Trophoblast cell (in vitro differentiated cells and primary cell): ENCODE data around the gene SERPINB6.
A peak's percentile ranks its signal among the peaks of the same experiment; 100 is the strongest.

ENCODE experiments used
- DNase-seq, 2 donors: peaks; one replicate each; pipeline ENCODE4 v3.0.0-alpha.2; 2016
- H2AFZ ChIP-seq: 2 replicates; pipeline ENCODE4 v1.6.1; 2013; ENCODE audit warnings: low read length, moderate library complexity, mild to moderate bottlenecking; ENCODE audit not compliant: insufficient read depth, poor library complexity
- H2AK5ac ChIP-seq: 2 replicates; pipeline ENCODE4 v1.6.1; 2013; ENCODE audit warnings: mild to moderate bottlenecking, low read length
- H2BK120ac ChIP-seq: 2 replicates; pipeline ENCODE4 v1.6.1; 2013; ENCODE audit warnings: low read length, mild to moderate bottlenecking, moderate library complexity; ENCODE audit not compliant: insufficient read depth, poor library complexity
- H2BK12ac ChIP-seq: 2 replicates; pipeline ENCODE4 v1.6.1; 2013; ENCODE audit warnings: mild to moderate bottlenecking, low read length, moderate library complexity
- H2BK5ac ChIP-seq: 2 replicates; pipeline ENCODE4 v1.6.1; 2013; ENCODE audit warnings: low read length, low read depth, moderate library complexity, mild to moderate bottlenecking; ENCODE audit not compliant: poor library complexity
- H3K14ac ChIP-seq: 2 replicates; pipeline ENCODE4 v1.6.1; 2013; ENCODE audit warnings: mild to moderate bottlenecking, low read length
- H3K18ac ChIP-seq: 2 replicates; pipeline ENCODE4 v1.6.1; 2013; ENCODE audit warnings: mild to moderate bottlenecking, low read length
- H3K23ac ChIP-seq: 2 replicates; pipeline ENCODE4 v1.6.1; 2013; ENCODE audit warnings: low read length
- H3K27ac ChIP-seq: 2 replicates; pipeline ENCODE4 v1.5.1; 2013; ENCODE audit warnings: low read depth, mild to moderate bottlenecking, inconsistent platforms, low read length, moderate library complexity
- H3K27me3 ChIP-seq: 2 replicates; pipeline ENCODE4 v1.6.1; 2013; ENCODE audit warnings: inconsistent platforms, mild to moderate bottlenecking, low read length, moderate library complexity; ENCODE audit not compliant: insufficient read depth
- H3K36me3 ChIP-seq, 2 experiments: 1 replicate in 1 of 2; 2 replicates in 1 of 2; pipeline ENCODE4 v1.6.1; 2013; ENCODE audit warnings: low read length in 2 of 2, mild to moderate bottlenecking in 2 of 2, moderate library complexity in 1 of 2; ENCODE audit not compliant: insufficient read depth in 2 of 2, control insufficient read depth in 1 of 2
- H3K4ac ChIP-seq: 2 replicates; pipeline ENCODE4 v1.6.1; 2013; ENCODE audit warnings: low read depth, mild to moderate bottlenecking, low read length, moderate library complexity
- H3K4me1 ChIP-seq, 2 experiments: 1 replicate in 1 of 2; 2 replicates in 1 of 2; pipeline ENCODE4 v1.6.1; 2013; ENCODE audit warnings: low read length in 2 of 2, mild to moderate bottlenecking in 2 of 2, moderate library complexity in 1 of 2; ENCODE audit not compliant: insufficient read depth in 2 of 2, control insufficient read depth in 1 of 2
- H3K4me2 ChIP-seq: 2 replicates; pipeline ENCODE4 v1.6.1; 2013; ENCODE audit warnings: inconsistent platforms, mild to moderate bottlenecking, low read length, moderate library complexity
- H3K4me3 ChIP-seq: 2 replicates; pipeline ENCODE4 v1.5.1; 2013; ENCODE audit warnings: mild to moderate bottlenecking, low read depth, low read length, inconsistent platforms
- H3K79me1 ChIP-seq: one replicate; pipeline ENCODE4 v1.6.1; 2013; ENCODE audit warnings: low read length
- H3K79me2 ChIP-seq: 2 replicates; pipeline ENCODE4 v1.6.1; 2013; ENCODE audit warnings: low read length, mild to moderate bottlenecking; ENCODE audit not compliant: control insufficient read depth, insufficient read depth, poor library complexity
- H3K9ac ChIP-seq: 2 replicates; pipeline ENCODE4 v1.6.1; 2013; ENCODE audit warnings: mild to moderate bottlenecking, low read length
- H3K9me3 ChIP-seq: 2 replicates; pipeline ENCODE4 v1.6.1; 2013; ENCODE audit warnings: low read depth, mild to moderate bottlenecking, control low read depth, inconsistent platforms, low read length; ENCODE audit not compliant: insufficient read depth
- H4K12ac ChIP-seq: 2 replicates; pipeline ENCODE4 v1.6.1; 2013; ENCODE audit warnings: low read depth, mild to moderate bottlenecking, low read length, moderate library complexity
- H4K8ac ChIP-seq: 2 replicates; pipeline ENCODE4 v1.6.1; 2013; ENCODE audit warnings: low read depth, mild to moderate bottlenecking, low read length, moderate library complexity
- H4K91ac ChIP-seq: one replicate; pipeline ENCODE4 v1.6.1; 2013; ENCODE audit warnings: low read depth, mild to moderate bottlenecking, low read length, moderate library complexity
- WGBS: extraction: QIAGEN DNeasy Blood & Tissue Kit; methylation state at CpG from one replicate; pipeline ENCODE4 v1.1.7; 2013; ENCODE audit warnings: missing lambda C conversion rate; ENCODE audit not compliant: insufficient read length, insufficient coverage; ENCODE audit errors: extremely low coverage; 5-methylcytosine and 5-hydroxymethylcytosine counted together

The SERPINB6 gene

DNA sequence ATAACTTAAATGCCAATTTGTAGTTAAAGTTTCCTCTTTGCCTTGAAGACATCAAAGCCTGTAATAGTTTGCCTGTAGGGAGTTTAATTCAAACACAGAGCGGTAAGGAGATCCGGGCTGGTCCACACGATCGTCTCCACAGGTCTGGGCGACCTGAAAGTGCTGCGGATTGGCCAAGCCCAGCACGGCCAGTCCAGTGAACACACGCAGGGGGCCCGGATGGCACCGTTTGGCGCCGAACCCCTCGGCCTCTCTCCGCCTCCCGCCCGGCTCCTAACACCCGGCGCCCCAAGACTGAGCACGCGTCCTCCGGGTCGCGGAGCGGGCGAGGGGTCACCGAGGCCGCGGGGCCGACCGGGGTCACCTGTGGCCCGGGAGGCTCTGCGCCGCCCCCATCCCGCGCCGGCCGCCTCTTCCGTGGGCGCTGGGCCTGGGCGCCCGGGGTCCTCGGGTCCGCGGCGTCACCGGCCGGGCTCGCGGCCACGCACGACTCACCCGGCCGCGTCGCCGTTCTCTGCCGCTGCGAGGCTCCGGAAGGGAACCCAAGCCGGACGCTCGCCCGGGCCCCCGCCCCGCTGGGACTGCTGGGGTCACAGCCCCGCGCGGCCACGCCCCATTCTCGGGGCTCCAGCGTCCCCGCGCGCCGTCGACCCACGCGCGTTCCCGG, 481 bp downstream of the SERPINB6 start:
- Histone ChIP-seq H3K79me2 (peaks cover 6% of the 10 kb centered on the region), H3K27me3 (no peaks in the 10 kb centered on the region), H3K14ac (peak overlapping the region; percentile 88), H2BK120ac (peak overlapping the region; percentile 79), H3K9me3 (no peaks in the 10 kb centered on the region), H3K4me3 (peak overlapping the region; percentile 81), H3K18ac (peak overlapping the region; percentile 87), H3K4ac (peak overlapping the region; percentile 27), H3K4me2 (peak overlapping the region; percentile 73), H2AFZ (peak overlapping the region; percentile 37), H2BK12ac (peak overlapping the region; percentile 6), H3K36me3 (no peaks in the 10 kb centered on the region), H4K12ac (peak overlapping the region; percentile 74), H2AK5ac (no peak overlapping the region), H4K8ac (peak overlapping the region; percentile 94), H4K91ac (peak overlapping the region; percentile 75), H3K27ac (peak overlapping the region; percentile 30), H3K9ac (no peak overlapping the region), H2BK5ac (peak overlapping the region; percentile 50), H3K79me1 (peaks cover 10% of the 10 kb centered on the region), H3K23ac (no peak overlapping the region), H3K4me1 (peaks cover 0 to 4% of the 10 kb centered on the region in 2 experiments)
- no CpG with 5 or more reads among the region's 80 CpGs for WGBS
- peak; percentile 72 to 77 for DNase-seq

DNA sequence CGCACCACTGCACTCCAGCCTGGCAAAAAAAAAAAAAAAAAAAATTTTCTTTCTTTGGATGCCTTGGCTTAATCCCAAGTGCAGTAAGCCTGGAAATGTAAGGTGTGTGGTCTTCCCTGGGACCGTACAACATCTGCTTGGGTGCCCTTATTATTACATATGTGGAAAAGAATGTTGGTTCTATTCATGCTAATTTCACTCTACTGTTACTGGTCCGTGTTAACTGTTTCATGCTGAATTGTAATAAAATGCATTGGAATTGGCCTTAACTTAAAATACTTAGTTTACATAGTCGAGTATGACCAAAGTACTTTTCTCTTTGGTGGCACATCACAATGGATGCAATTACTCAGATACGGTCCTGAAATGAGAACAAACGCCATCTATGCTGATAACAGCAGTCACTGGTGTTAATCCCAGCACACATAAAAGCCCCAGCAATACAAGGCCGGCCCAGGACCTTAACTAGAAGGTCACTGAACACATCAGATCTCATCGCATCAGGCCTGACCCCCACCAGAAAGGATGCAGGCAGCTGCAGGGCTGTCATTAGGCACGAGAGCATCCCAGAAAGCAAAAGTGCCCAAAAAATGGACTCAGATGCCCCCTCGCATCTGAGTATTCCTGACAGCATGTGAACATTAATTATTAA, 1.2 kb downstream of the SERPINB6 start:
- Histone ChIP-seq H3K9ac (no peak overlapping the region), H2BK120ac (no peak overlapping the region), H4K91ac (no peak overlapping the region), H2AK5ac (no peak overlapping the region), H3K36me3 (no peaks in the 10 kb centered on the region), H4K12ac (no peak overlapping the region), H3K14ac (no peak overlapping the region), H3K27me3 (no peaks in the 10 kb centered on the region), H2AFZ (no peak overlapping the region), H4K8ac (no peak overlapping the region), H3K4ac (no peak overlapping the region), H3K79me2 (peaks cover 6% of the 10 kb centered on the region), H3K79me1 (peaks cover 10% of the 10 kb centered on the region), H3K4me1 (peaks cover 0 to 4% of the 10 kb centered on the region in 2 experiments), H3K9me3 (no peaks in the 10 kb centered on the region), H3K4me3 (no peak overlapping the region), H2BK5ac (no peak overlapping the region), H3K27ac (no peak overlapping the region), H3K4me2 (no peak overlapping the region), H3K18ac (no peak overlapping the region), H2BK12ac (no peak overlapping the region), H3K23ac (no peak overlapping the region)
- WGBS = no CpG with 5 or more reads among the region's 10 CpGs
- DNase-seq = peak in 1 of 2 donors; percentile 54

DNA sequence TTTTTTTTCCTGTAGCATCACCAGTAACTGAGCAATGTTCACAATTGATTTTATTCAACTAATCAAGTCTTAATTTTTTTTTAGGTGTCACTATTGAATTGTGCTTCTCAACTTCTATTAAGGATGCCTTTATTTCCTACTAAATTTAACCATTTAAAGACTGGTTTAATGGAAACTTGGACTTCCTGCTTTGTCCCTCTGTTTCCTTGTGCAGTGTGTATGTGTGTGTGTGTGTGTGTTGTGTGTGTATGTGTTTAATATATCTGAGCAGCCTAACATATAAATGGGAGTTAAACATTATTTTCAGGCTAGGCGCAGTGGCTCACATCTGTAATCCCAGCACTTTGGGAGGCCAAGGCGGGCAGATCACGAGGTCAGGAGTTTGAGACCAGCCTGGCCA, 1.8 kb downstream of the SERPINB6 start:
- H3K36me3 ChIP-seq = no peaks in the 10 kb centered on the region
- H3K27ac ChIP-seq = no peak overlapping the region
- H2BK5ac ChIP-seq = no peak overlapping the region
- H3K4me1 ChIP-seq = peaks cover 0 to 4% of the 10 kb centered on the region in 2 experiments
- no peak overlapping the region for H3K9ac ChIP-seq
- DNase-seq = no peak
- H4K12ac ChIP-seq = no peak overlapping the region
- no peak overlapping the region for H3K23ac ChIP-seq
- no peak overlapping the region for H2BK120ac ChIP-seq
- no peaks in the 10 kb centered on the region for H3K27me3 ChIP-seq
- H3K4me3 ChIP-seq = no peak overlapping the region
- peaks cover 10% of the 10 kb centered on the region for H3K79me1 ChIP-seq
- no peak overlapping the region for H3K18ac ChIP-seq
- no peak overlapping the region for H2AFZ ChIP-seq
- H4K8ac ChIP-seq = no peak overlapping the region
- H3K4me2 ChIP-seq = no peak overlapping the region
- no peak overlapping the region for H4K91ac ChIP-seq
- H2AK5ac ChIP-seq = no peak overlapping the region
- WGBS = no CpG with 5 or more reads among the region's 3 CpGs
- no peak overlapping the region for H2BK12ac ChIP-seq
- peaks cover 6% of the 10 kb centered on the region for H3K79me2 ChIP-seq
- H3K9me3 ChIP-seq = no peaks in the 10 kb centered on the region
- H3K4ac ChIP-seq = no peak overlapping the region
- H3K14ac ChIP-seq = no peak overlapping the region

DNA sequence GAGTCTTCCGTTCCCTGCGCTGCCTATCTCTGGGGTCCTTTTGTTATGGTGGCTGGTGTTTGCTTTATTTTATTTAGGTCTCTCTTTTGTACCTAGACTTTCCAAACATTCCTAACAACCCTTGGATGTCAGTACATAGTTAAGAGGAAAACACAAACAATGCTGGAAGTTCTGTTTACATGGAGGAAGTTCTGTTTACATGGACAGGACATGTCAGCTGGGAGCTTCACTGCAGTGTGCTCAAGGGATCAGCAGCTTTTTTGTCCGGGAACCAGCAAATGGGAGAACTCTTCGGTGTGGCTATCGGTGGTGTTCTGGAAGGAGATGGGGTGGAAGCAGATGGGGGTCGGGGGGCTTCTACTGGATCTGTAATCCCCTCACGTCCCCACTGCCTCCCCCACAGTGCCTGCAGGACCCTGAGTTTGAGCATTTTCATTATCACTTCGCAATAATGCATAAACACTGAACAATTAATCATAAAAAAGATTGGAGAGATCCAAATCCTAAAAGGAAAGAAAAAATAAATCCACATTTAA, 2.7 kb downstream of the SERPINB6 start:
- Histone ChIP-seq H3K4ac (no peak overlapping the region), H4K91ac (no peak overlapping the region), H3K4me3 (no peak overlapping the region), H2AFZ (no peak overlapping the region), H3K4me2 (no peak overlapping the region), H3K4me1 (peaks cover 0 to 4% of the 10 kb centered on the region in 2 experiments), H3K14ac (no peak overlapping the region), H2AK5ac (no peak overlapping the region), H3K18ac (no peak overlapping the region), H3K27ac (no peak overlapping the region), H3K79me2 (peaks cover 6% of the 10 kb centered on the region), H2BK5ac (no peak overlapping the region), H4K12ac (no peak overlapping the region), H2BK12ac (no peak overlapping the region), H2BK120ac (no peak overlapping the region), H3K23ac (no peak overlapping the region), H3K36me3 (no peaks in the 10 kb centered on the region), H3K27me3 (no peaks in the 10 kb centered on the region), H3K79me1 (peaks cover 10% of the 10 kb centered on the region), H4K8ac (no peak overlapping the region), H3K9me3 (no peaks in the 10 kb centered on the region), H3K9ac (no peak overlapping the region)
- no CpG with 5 or more reads among the region's 8 CpGs for WGBS
- no peak for DNase-seq
